SJSA1 (cell line): ENCODE data around the gene TMEM88. TPM values are rescaled to one million over a fixed set of nuclear protein-coding genes. Genes with fewer than 3 reads are reported as not detected.

Source experiments
- total RNA-seq: library from RNA; depleted of rRNA; stranded (reverse); fragments of >200 nt; shearing (Covaris generic); gene quantifications from 2 replicates; pipeline ENCODE4 v1.2.3, GENCODE V29; 2014; rRNA removed

The TMEM88 gene
- total RNA-seq, 1 experiment from 2014 or later, result not detected

Other genes starting within 250 kb of the TMEM88 start
- gene FXR2, start 240.2 kb upstream of the TMEM88 start, total RNA-seq, result 39.6 and 49.5 TPM in 2 replicates
- 28.1 and 40.1 TPM in 2 replicates for gene SAT2, start 227.2 kb upstream of the TMEM88 start, total RNA-seq
- not detected in 2 replicates for gene SHBG, start 224.9 kb upstream of the TMEM88 start, total RNA-seq
- not detected in 2 replicates for gene ATP1B2, start 204.1 kb upstream of the TMEM88 start, total RNA-seq
- gene TP53, start 167.6 kb upstream of the TMEM88 start, total RNA-seq, result 28.4 and 40.6 TPM in 2 replicates
- gene WRAP53, start 166.6 kb upstream of the TMEM88 start, total RNA-seq, result 13.8 and 14.2 TPM in 2 replicates
- gene EFNB3, start 149.9 kb upstream of the TMEM88 start, total RNA-seq, result not detected in 2 replicates
- not detected in 2 replicates for gene DNAH2, start 137.3 kb upstream of the TMEM88 start, total RNA-seq
- 0.34 and 0.85 TPM in 2 replicates for gene KDM6B, start 20.8 kb upstream of the TMEM88 start, total RNA-seq
- gene NAA38, start 2.5 kb downstream of the TMEM88 start, total RNA-seq, result 90.7 and 148 TPM in 2 replicates
- gene CYB5D1, start 2.9 kb downstream of the TMEM88 start, total RNA-seq, result 2.6 and 2.8 TPM in 2 replicates
- gene CHD3, start 33.7 kb downstream of the TMEM88 start, total RNA-seq, result 58.3 and 101 TPM in 2 replicates
- 0.42 TPM in 1 of 2 replicates, not detected in the other for gene RNF227, start 61.2 kb downstream of the TMEM88 start, total RNA-seq
- gene KCNAB3, start 74.8 kb downstream of the TMEM88 start, total RNA-seq, result 0.45 and 2.7 TPM in 2 replicates
- 30.3 and 48.4 TPM in 2 replicates for gene TRAPPC1, start 76.9 kb downstream of the TMEM88 start, total RNA-seq
- 30.9 and 41.4 TPM in 2 replicates for gene CNTROB, start 77.1 kb downstream of the TMEM88 start, total RNA-seq
- not detected in 2 replicates for gene GUCY2D, start 147.5 kb downstream of the TMEM88 start, total RNA-seq
- gene ALOX15B, start 184.0 kb downstream of the TMEM88 start, total RNA-seq, result not detected in 2 replicates
- not detected in 2 replicates for gene ALOX12B, start 232.7 kb downstream of the TMEM88 start, total RNA-seq